HG03196 (cell line): ENCODE data around the gene BRI3.

Experiments
- ATAC-seq: cut with Tn5 transposase; IDR thresholded peaks from one replicate; pipeline ENCODE4 v1.9.1; 2021; ENCODE audit not compliant: unreplicated experiment

BRI3 gene

GRCh38 chr7:98286701-98287485 lies 5.4 kb downstream of the BRI3 start:
- no peak for ATAC-seq

DNA sequence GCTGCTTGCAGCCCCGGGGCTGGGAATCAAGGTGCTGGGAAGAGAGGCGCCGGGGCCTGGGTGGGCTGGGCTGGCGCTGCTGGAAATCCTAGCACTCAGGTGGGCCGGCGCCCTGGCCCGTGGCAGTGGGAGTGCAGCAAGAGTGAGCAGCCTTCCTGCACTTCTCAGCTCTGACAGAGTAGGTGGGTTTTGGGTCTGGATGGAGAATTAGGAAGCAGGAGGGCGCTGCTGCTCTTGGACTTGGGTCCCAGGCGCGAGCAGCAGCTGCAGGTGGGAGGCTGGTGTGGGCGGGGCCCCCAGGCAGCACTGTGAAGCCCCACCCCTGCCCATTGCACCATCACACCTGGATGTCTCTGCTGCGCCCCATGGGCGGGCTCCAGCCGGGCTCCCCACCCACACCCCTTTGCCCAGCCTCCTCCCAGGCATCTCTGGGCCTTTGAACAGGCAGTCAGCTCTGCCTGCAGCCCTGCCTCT lies 6.0 kb downstream of the BRI3 start:
- ATAC-seq: no peak

DNA sequence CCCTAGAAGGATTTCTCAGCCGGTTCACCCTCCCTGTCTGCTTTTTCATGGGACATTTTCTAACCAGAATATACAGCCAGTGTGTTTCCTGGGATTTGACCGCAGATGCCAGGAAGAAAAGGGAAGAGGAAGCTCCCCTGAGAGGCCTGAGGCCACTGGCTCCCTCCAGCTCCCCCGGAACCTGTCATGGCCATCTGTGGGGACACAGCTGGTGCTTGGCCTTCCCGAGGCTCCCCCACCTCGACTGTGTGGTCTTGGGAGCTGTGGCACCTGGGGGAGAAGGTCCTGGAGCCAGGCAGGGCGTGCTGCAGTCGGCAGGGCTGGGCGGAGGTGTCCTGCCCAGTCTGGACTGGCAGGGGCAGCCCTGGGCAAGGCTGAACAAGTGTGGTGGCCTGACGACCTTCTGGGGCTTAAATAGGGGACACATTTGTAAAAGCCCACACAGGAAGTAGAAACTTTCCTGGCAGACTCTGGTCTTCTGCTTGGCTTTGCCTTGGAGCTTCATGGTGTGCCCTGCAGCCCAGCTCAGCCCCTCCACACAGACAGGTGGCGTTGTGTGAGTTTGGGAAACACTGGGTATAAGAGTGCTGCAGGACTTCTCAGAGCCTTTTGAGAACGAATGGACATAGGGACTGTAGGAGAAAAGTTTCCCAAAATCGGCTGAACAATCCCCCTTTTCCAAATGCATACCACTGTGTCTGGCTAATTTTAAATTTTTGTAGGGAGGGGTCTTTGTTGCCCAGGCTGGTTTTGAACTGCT lies 6.8 kb downstream of the BRI3 start:
- ATAC-seq: no peak

GRCh38 chr7:98289333-98289875 lies 7.9 kb downstream of the BRI3 start:
- no peak for ATAC-seq

- no peak for ATAC-seq
Measured at GRCh38 chr7:98291717-98292116, 10.2 kb downstream of the BRI3 start.

- no peak for ATAC-seq
Measured at GRCh38 chr7:98293265-98293664, 11.8 kb downstream of the BRI3 start.

DNA sequence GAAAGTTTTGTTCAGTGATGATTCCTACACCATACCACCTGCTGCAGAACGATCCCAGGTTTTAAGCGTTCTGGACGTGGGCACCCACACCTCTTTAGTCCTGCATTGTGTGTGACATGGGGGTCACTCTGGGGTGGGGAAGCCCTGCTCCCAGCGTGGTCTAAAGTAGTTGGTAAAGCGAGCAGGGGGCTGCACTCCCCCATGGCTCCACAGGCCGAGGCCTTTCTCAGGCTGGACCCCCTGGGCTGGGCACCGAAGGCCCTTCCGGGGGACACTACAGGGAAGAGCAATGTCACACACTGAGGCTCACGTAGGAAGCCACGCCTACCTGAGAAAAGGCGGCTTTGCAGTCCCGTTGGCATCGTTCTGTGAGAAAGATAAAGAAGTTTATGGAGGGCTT lies 12.3 kb downstream of the BRI3 start:
- ATAC-seq: no peak

- no peak for ATAC-seq
Measured at GRCh38 chr7:98294326-98294725, 12.8 kb downstream of the BRI3 start.

GRCh38 chr7:98294798-98295382 lies 13.4 kb downstream of the BRI3 start:
- ATAC-seq: no peak

- no peak for ATAC-seq
Measured at GRCh38 chr7:98295467-98296192, 14.1 kb downstream of the BRI3 start.

GRCh38 chr7:98296833-98297232 lies 15.3 kb downstream of the BRI3 start:
- ATAC-seq: no peak

- ATAC-seq: no peak
Measured at GRCh38 chr7:98297626-98298286, 16.3 kb downstream of the BRI3 start.

GRCh38 chr7:98300595-98301372 lies 19.3 kb downstream of the BRI3 start:
- no peak for ATAC-seq

- ATAC-seq: no peak
Measured at GRCh38 chr7:98301693-98302470, 20.4 kb downstream of the BRI3 start.

DNA sequence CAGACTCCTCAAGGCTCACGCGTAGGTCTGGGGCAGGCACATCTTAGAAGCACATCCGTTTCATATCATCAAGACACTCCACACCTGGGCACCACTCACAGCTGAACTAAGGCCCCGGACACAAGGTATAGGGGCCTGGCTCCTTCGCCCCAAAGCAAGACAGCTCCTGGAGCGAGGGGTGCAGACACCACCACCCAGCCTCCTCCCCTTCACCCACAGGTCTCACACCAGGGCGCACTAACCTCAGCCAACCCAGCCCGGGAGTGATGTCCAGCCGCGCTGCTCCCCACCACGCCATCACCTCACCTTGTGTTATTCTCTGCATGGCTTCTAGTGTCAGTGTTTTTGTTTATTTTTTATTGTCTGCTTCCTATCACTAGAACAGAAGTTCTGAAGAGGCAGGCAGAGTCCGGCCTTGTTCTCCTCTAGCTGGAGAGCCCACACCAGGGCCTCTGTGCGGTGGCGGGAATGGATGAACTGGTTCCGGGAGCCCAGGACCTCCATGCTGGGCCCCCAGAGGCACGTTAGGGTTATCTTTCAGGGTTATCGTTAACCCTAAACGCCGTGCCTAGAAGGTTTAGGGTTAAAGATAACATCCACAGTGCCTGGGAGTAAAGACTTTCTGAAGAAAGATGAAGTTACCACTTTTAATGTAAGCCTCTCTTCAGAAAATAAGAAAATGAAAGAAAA lies 21.8 kb downstream of the BRI3 start:
- ATAC-seq: no peak

DNA sequence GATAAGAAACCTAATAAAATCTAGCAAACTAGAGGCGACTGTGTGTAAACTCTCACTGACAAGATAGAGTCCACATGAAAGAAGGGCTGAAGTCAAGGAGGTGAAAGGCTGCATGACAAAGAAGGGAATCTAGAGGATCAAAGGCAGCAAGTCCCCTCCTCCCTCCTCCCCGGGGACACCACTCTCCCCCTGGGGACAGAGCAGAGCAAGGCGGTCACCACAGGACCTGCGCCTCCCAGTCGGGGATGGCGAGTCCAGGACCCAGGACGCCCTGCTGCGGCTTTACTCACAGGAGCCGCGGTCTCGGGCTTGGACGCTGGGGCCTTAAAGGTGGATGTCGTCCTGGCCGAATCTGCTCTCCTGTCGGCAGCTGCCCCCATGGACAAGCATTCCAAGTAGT lies 22.4 kb downstream of the BRI3 start:
- ATAC-seq: no peak

- ATAC-seq: no peak
Measured at GRCh38 chr7:98305951-98306535, 24.6 kb downstream of the BRI3 start.

- ATAC-seq: no peak
Measured at GRCh38 chr7:98307971-98308466, 26.5 kb downstream of the BRI3 start.
